ENCODE measurements around the gene RAPGEF2. TPM values are rescaled to one million over a fixed set of nuclear protein-coding genes. Genes with fewer than 3 reads are reported as not detected.

RAPGEF2 gene
- total and polyA plus RNA-seq, 10 of the 15 experiments (the other 5 are each of a cell fraction or from before 2014, with no cell fraction given), result 0.31 to 24.0 (median 2.9) TPM

GRCh38 chr4:159240046-159240445, 137.2 kb downstream of the RAPGEF2 start (continued):
- TF ChIP-seq CUX1 (IDR thresholded peaks at IDR 0.05; ENCODE audit: insufficient replicate concordance, low read depth, low read length) (no peak), POLR2AphosphoS2 (IDR thresholded peaks at IDR 0.05; ENCODE audit: low read depth, low read length) (no peak), EED (IDR thresholded peaks at IDR 0.05; ENCODE audit: low read depth) (no peak)

- Histone ChIP-seq H3K9me3 (replicated peaks; ENCODE audit: control insufficient read depth, insufficient read depth, low read length) (peaks cover 2% of the 10 kb centered on the region; the same call in 2 of the 3 replicates), H3K27me3 (replicated peaks in 1 of 2; ENCODE audit: control insufficient read depth in 2 of 2, insufficient read depth in 2 of 2, low read length in 1 of 2) (no peaks in the 10 kb centered on the region), H3K27ac (ENCODE audit: control insufficient read depth, insufficient read depth) (no peak overlapping the region), H3K4me2 (ENCODE audit: control insufficient read depth, insufficient read depth) (no peak overlapping the region), H3K4me1 (ENCODE audit: control insufficient read depth, insufficient read depth, low read length) (no peaks in the 10 kb centered on the region), H3K9ac (ENCODE audit: control insufficient read depth, insufficient read depth, low read length) (no peak overlapping the region), H3K36me3 (ENCODE audit: control insufficient read depth in 2 of 2, insufficient read depth in 2 of 2, low read length in 1 of 2) (no peaks in the 10 kb centered on the region), H3K4me3 (no peak overlapping the region), H4K20me1 (ENCODE audit: control insufficient read depth, insufficient read depth) (no peaks in the 10 kb centered on the region), H3K79me2 (ENCODE audit: control insufficient read depth, insufficient read depth, low read length) (peaks cover 1% of the 10 kb centered on the region; the same call in 1 of the 2 replicates), H2AFZ (ENCODE audit: control insufficient read depth, low read depth, low read length) (no peak overlapping the region)
- ChIA-PET POLR2A (interaction anchor here (0.6 kb wide), 1 partner anchor 107 kb away, joined by 3 read pairs; no protein-coding TSS in a partner anchor), SMC1A (ENCODE audit: uncharacterized antibody, unreplicated experiment) (no interaction called here), RAD21 (ENCODE audit: unreplicated experiment) (no interaction called here), CTCF (no interaction called here)
- 96% methylated on average over 2 of the region's 3 CpGs for WGBS (ENCODE audit: insufficient coverage, insufficient replicate concordance, low lambda C conversion rate, missing lambda C conversion rate)
- DNase-seq (ENCODE audit: low read depth, low spot score) (no peak), FAIRE-seq (no peak), ATAC-seq (no peak)
- in situ Hi-C loops (cut with MboI) (no loop called here), intact Hi-C loops (cut with micrococcal nuclease; ENCODE audit: unreplicated experiment) (no loop called here)
- BruUV-seq (replicated peaks), result no TSS peak
- no peak for TF ChIP-seq FOXM1 (IDR thresholded peaks at IDR 0.05; ENCODE audit: low read depth, low read length)
- no peak for TF ChIP-seq ZSCAN29 (IDR thresholded peaks at IDR 0.05)
- no peak for TF ChIP-seq NR2C1 (IDR thresholded peaks at IDR 0.05)
- TF ChIP-seq JUNB (IDR thresholded peaks at IDR 0.05), result no peak
- TF ChIP-seq MXI1 (IDR thresholded peaks at IDR 0.05; ENCODE audit: low read depth, low read length), result no peak
- TF ChIP-seq RAD21 (IDR thresholded peaks at IDR 0.05; ENCODE audit: insufficient read depth, low read depth, low read length), result no peak
- TF ChIP-seq ELK1 (IDR thresholded peaks at IDR 0.05; ENCODE audit: low read depth, low read length), result no peak
- TF ChIP-seq ZNF274 (IDR thresholded peaks at IDR 0.05; ENCODE audit: insufficient read depth, insufficient read length), result no peak
- no peak for TF ChIP-seq POLR2AphosphoS2 (IDR thresholded peaks at IDR 0.05; ENCODE audit: low read depth, low read length)
- TF ChIP-seq RBBP5 (conservative IDR thresholded peaks at IDR 0.05), result no peak
- no peak for TF ChIP-seq ATF2 (IDR thresholded peaks at IDR 0.05; ENCODE audit: low read length)
- no peak for TF ChIP-seq ZBED1 (IDR thresholded peaks at IDR 0.05; ENCODE audit: borderline replicate concordance)
Observed at GRCh38 chr4:159240687-159241086, 137.8 kb downstream of the RAPGEF2 start.
